Measurements from ENCODE around the gene UFD1. TPM values are rescaled to one million over a fixed set of nuclear protein-coding genes. Genes with fewer than 3 reads are reported as not detected.

Gene UFD1
- polyA plus RNA-seq, 1 of the 3 experiments (the other 2 are of a cell fraction) = 111 TPM

DNA sequence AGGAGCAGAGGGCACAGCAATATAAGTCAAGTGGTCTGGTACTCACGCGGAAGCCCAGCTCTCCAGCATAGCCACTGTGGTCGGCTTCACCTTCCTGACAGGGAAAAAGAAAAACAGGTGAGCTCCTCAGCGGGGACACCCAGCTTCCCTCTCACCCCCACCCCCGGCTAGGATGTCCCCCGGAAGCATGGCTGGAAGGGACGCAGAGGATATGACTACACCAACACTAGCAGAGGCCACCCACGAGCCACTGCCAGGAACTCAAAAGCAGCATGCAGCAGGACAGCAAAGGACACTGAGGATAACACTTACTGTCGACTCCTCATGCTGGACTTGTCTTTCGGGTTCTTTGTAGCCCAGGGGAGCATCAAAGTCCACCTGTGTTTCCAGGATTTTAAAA is 22.5 kb downstream of the UFD1 start:
- ChIA-PET POLR2A (no interaction called here), CTCF (no interaction called here)
- Histone ChIP-seq H3K79me2 (ENCODE audit: insufficient read depth) (no peaks in the 10 kb centered on the region), H3K9me3 (no peaks in the 10 kb centered on the region), H3K36me3 (replicated peaks in 1 of 2; ENCODE audit: control insufficient read depth in 1 of 2, insufficient read depth in 2 of 2, low read length in 1 of 2) (peaks cover 72 to 77% of the 10 kb centered on the region in 2 experiments), H3K9me2 (no peaks in the 10 kb centered on the region), H4K20me1 (ENCODE audit: insufficient read depth) (no peaks in the 10 kb centered on the region), H3K4me2 (no peak overlapping the region), H3F3A (replicated peaks; ENCODE audit: insufficient read depth) (no peaks in the 10 kb centered on the region), H3K27me3 (ENCODE audit: insufficient read depth) (no peaks in the 10 kb centered on the region), H3K4me3 (ENCODE audit: low read depth in 2 of 2, low read length in 1 of 2) (no peak overlapping the region), H2AFZ (ENCODE audit: low read depth) (no peak overlapping the region), H3K4me1 (ENCODE audit: control insufficient read depth in 1 of 2, insufficient read depth in 2 of 2, low read depth in 1 of 2, low read length in 1 of 2) (no peaks in the 10 kb centered on the region), H3K9ac (no peak overlapping the region), H3K27ac (ENCODE audit: low read depth in 2 of 2, low read length in 1 of 2) (no peak overlapping the region)
- no peak for TF ChIP-seq CHD2 (IDR thresholded peaks at IDR 0.05; ENCODE audit: low read length, partially characterized antibody)
- TF ChIP-seq, protein P1, sequence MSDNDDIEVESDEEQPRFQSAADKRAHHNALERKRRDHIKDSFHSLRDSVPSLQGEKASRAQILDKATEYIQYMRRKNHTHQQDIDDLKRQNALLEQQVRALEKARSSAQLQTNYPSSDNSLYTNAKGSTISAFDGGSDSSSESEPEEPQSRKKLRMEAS (IDR thresholded peaks at IDR 0.05; ENCODE audit: low read depth) = no peak
- TF ChIP-seq RFX5 (IDR thresholded peaks at IDR 0.05; ENCODE audit: low read length) = no peak
- TF ChIP-seq EP300 (IDR thresholded peaks at IDR 0.05; ENCODE audit: borderline replicate concordance in 1 of 2, low read depth in 1 of 2, low read length in 1 of 2) = no peak
- no peak for TF ChIP-seq GABPA (IDR thresholded peaks at IDR 0.05; ENCODE audit: low read depth)
- TF ChIP-seq, protein P2, sequence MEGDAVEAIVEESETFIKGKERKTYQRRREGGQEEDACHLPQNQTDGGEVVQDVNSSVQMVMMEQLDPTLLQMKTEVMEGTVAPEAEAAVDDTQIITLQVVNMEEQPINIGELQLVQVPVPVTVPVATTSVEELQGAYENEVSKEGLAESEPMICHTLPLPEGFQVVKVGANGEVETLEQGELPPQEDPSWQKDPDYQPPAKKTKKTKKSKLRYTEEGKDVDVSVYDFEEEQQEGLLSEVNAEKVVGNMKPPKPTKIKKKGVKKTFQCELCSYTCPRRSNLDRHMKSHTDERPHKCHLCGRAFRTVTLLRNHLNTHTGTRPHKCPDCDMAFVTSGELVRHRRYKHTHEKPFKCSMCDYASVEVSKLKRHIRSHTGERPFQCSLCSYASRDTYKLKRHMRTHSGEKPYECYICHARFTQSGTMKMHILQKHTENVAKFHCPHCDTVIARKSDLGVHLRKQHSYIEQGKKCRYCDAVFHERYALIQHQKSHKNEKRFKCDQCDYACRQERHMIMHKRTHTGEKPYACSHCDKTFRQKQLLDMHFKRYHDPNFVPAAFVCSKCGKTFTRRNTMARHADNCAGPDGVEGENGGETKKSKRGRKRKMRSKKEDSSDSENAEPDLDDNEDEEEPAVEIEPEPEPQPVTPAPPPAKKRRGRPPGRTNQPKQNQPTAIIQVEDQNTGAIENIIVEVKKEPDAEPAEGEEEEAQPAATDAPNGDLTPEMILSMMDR (IDR thresholded peaks at IDR 0.05) = no peak
- TF ChIP-seq FOXM1 (IDR thresholded peaks at IDR 0.05; ENCODE audit: low read depth) = no peak
- TF ChIP-seq GATA2 (CRISPR knock-in tag; IDR thresholded peaks at IDR 0.05) = no peak
- TF ChIP-seq FOSL2 (IDR thresholded peaks at IDR 0.05; ENCODE audit: borderline replicate concordance, low read depth) = no peak
- no peak for TF ChIP-seq YY1 (IDR thresholded peaks at IDR 0.05; ENCODE audit: low read depth)
- no peak for TF ChIP-seq NFIC (IDR thresholded peaks at IDR 0.05; ENCODE audit: borderline replicate concordance)
- no peak for TF ChIP-seq EZH2phosphoT487 (IDR thresholded peaks at IDR 0.05; ENCODE audit: borderline replicate concordance, low read depth)
- TF ChIP-seq TEAD4 (IDR thresholded peaks at IDR 0.05; ENCODE audit: borderline replicate concordance, insufficient read depth) = no peak
- no peak for TF ChIP-seq POLR2AphosphoS5 (IDR thresholded peaks at IDR 0.05; ENCODE audit: low read depth, low read length)
- TF ChIP-seq MEF2A (IDR thresholded peaks at IDR 0.05; ENCODE audit: borderline replicate concordance, low read depth) = no peak
- TF ChIP-seq TCF12 (IDR thresholded peaks at IDR 0.05) = no peak
- no peak for TF ChIP-seq TAF1 (IDR thresholded peaks at IDR 0.05; ENCODE audit: borderline replicate concordance, low read depth, low read length)
- TF ChIP-seq, protein P3, sequence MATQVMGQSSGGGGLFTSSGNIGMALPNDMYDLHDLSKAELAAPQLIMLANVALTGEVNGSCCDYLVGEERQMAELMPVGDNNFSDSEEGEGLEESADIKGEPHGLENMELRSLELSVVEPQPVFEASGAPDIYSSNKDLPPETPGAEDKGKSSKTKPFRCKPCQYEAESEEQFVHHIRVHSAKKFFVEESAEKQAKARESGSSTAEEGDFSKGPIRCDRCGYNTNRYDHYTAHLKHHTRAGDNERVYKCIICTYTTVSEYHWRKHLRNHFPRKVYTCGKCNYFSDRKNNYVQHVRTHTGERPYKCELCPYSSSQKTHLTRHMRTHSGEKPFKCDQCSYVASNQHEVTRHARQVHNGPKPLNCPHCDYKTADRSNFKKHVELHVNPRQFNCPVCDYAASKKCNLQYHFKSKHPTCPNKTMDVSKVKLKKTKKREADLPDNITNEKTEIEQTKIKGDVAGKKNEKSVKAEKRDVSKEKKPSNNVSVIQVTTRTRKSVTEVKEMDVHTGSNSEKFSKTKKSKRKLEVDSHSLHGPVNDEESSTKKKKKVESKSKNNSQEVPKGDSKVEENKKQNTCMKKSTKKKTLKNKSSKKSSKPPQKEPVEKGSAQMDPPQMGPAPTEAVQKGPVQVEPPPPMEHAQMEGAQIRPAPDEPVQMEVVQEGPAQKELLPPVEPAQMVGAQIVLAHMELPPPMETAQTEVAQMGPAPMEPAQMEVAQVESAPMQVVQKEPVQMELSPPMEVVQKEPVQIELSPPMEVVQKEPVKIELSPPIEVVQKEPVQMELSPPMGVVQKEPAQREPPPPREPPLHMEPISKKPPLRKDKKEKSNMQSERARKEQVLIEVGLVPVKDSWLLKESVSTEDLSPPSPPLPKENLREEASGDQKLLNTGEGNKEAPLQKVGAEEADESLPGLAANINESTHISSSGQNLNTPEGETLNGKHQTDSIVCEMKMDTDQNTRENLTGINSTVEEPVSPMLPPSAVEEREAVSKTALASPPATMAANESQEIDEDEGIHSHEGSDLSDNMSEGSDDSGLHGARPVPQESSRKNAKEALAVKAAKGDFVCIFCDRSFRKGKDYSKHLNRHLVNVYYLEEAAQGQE (IDR thresholded peaks at IDR 0.05; ENCODE audit: low read depth, low read length) = no peak
- no peak for DNase-seq
- 84% methylated on average over 5 of the region's 10 CpGs for WGBS (ENCODE audit: low lambda C conversion rate)

Measured in SK-N-SH (cell line).